OCI-M1 (cell line): ENCODE data around the gene DOP1A.

Source experiments
- DNase-seq: peaks from one replicate; lab custom pipeline; 2025; lab: John Stamatoyannopoulos, UW

DOP1A gene

GRCh38 chr6:83071707-83072106, 4.2 kb downstream of the DOP1A start:
- no peak for DNase-seq

- no peak for DNase-seq
Measured at GRCh38 chr6:83072726-83073125, 5.3 kb downstream of the DOP1A start.

GRCh38 chr6:83073615-83074014, 6.1 kb downstream of the DOP1A start:
- DNase-seq = no peak

GRCh38 chr6:83083476-83083875, 16.0 kb downstream of the DOP1A start:
- DNase-seq = no peak

- DNase-seq = peak; percentile 50
Measured at GRCh38 chr6:83086751-83087150, 19.3 kb downstream of the DOP1A start.

GRCh38 chr6:83092756-83093399, 25.4 kb downstream of the DOP1A start:
- no peak for DNase-seq

GRCh38 chr6:83096791-83097190, 29.3 kb downstream of the DOP1A start:
- no peak for DNase-seq

- no peak for DNase-seq
Measured at GRCh38 chr6:83097204-83097603, 29.7 kb downstream of the DOP1A start.

GRCh38 chr6:83097675-83098074, 30.2 kb downstream of the DOP1A start:
- no peak for DNase-seq

GRCh38 chr6:83098589-83098988, 31.1 kb downstream of the DOP1A start:
- DNase-seq = no peak

- DNase-seq = peak; percentile 63
Measured at GRCh38 chr6:83108378-83108777, 40.9 kb downstream of the DOP1A start.

- DNase-seq = no peak
Measured at GRCh38 chr6:83113258-83113657, 45.8 kb downstream of the DOP1A start.

GRCh38 chr6:83114164-83114563, 46.7 kb downstream of the DOP1A start:
- DNase-seq = peak; percentile 23

GRCh38 chr6:83117802-83118201, 50.3 kb downstream of the DOP1A start:
- peak; percentile 11 for DNase-seq

GRCh38 chr6:83119742-83120300, 52.4 kb downstream of the DOP1A start:
- DNase-seq = no peak

GRCh38 chr6:83124553-83124952, 57.1 kb downstream of the DOP1A start:
- DNase-seq = peak; percentile 20

GRCh38 chr6:83125425-83125824, 58.0 kb downstream of the DOP1A start:
- peak; percentile 77 for DNase-seq

GRCh38 chr6:83126223-83126622, 58.8 kb downstream of the DOP1A start:
- no peak for DNase-seq

GRCh38 chr6:83126807-83127206, 59.3 kb downstream of the DOP1A start:
- DNase-seq = no peak

- no peak for DNase-seq
Measured at GRCh38 chr6:83127258-83127657, 59.8 kb downstream of the DOP1A start.

- DNase-seq = no peak
Measured at GRCh38 chr6:83127976-83128375, 60.5 kb downstream of the DOP1A start.

- peak; percentile 77 for DNase-seq
Measured at GRCh38 chr6:83132121-83132520, 64.7 kb downstream of the DOP1A start.

GRCh38 chr6:83138118-83138722, 70.7 kb downstream of the DOP1A start:
- no peak for DNase-seq

- no peak for DNase-seq
Measured at GRCh38 chr6:83138758-83139157, 71.3 kb downstream of the DOP1A start.
